Activated CD4-positive, alpha-beta T cell treated with anti-CD3 and anti-CD28 coated beads for 1 hour (primary cell): ENCODE data around the gene MTA3.
"Not testable (repeated sequence)": the region's sequence is repeated elsewhere in the genome, so short reads cannot be mapped to it uniquely, and the experiment has no call there.

Source experiments
- DNase-seq: peaks from one replicate; pipeline ENCODE4 v3.0.0-alpha.2; 2020

The MTA3 gene

GRCh38 chr2:42567806-42568400, 529 bp upstream of the MTA3 start:
- DNase-seq = no peak

GRCh38 chr2:42569116-42569711, 782 bp downstream of the MTA3 start:
- no peak for DNase-seq

- no peak for DNase-seq
Measured at GRCh38 chr2:42569883-42570282, 1.5 kb downstream of the MTA3 start.

- no peak for DNase-seq
Measured at GRCh38 chr2:42572297-42573081, 4.1 kb downstream of the MTA3 start.

GRCh38 chr2:42573256-42573655, 4.8 kb downstream of the MTA3 start:
- DNase-seq = no peak

GRCh38 chr2:42575458-42576064, 7.1 kb downstream of the MTA3 start:
- no peak for DNase-seq

GRCh38 chr2:42578621-42579020, 10.2 kb downstream of the MTA3 start:
- DNase-seq = no peak

GRCh38 chr2:42581257-42581656, 12.8 kb downstream of the MTA3 start:
- no peak for DNase-seq

GRCh38 chr2:42584628-42585027, 16.2 kb downstream of the MTA3 start:
- DNase-seq = not testable (repeated sequence)

GRCh38 chr2:42585779-42586178, 17.3 kb downstream of the MTA3 start:
- no peak for DNase-seq

GRCh38 chr2:42587526-42588117, 19.2 kb downstream of the MTA3 start:
- DNase-seq = no peak

GRCh38 chr2:42588121-42588520, 19.7 kb downstream of the MTA3 start:
- no peak for DNase-seq

- DNase-seq = no peak
Measured at GRCh38 chr2:42590176-42590575, 21.7 kb downstream of the MTA3 start.

- DNase-seq = no peak
Measured at GRCh38 chr2:42593282-42593681, 24.9 kb downstream of the MTA3 start.

- DNase-seq = no peak
Measured at GRCh38 chr2:42598656-42599055, 30.2 kb downstream of the MTA3 start.

- no peak for DNase-seq
Measured at GRCh38 chr2:42601076-42601475, 32.6 kb downstream of the MTA3 start.

- no peak for DNase-seq
Measured at GRCh38 chr2:42602218-42602875, 33.9 kb downstream of the MTA3 start.

- DNase-seq = no peak
Measured at GRCh38 chr2:42602876-42603219, 34.4 kb downstream of the MTA3 start.

GRCh38 chr2:42604341-42604867, 36.0 kb downstream of the MTA3 start:
- DNase-seq = not testable (repeated sequence)

- DNase-seq = not testable (repeated sequence)
Measured at GRCh38 chr2:42606166-42606565, 37.7 kb downstream of the MTA3 start.

GRCh38 chr2:42607101-42607637, 38.7 kb downstream of the MTA3 start:
- no peak for DNase-seq

- DNase-seq = no peak
Measured at GRCh38 chr2:42613281-42614064, 45.0 kb downstream of the MTA3 start.
